Left renal pelvis (tissue), 4 donors: ENCODE data around the gene CSF1R. TPM values are rescaled to one million over a fixed set of nuclear protein-coding genes. Genes with fewer than 3 reads are reported as not detected.
"Not testable (repeated sequence)": the region's sequence is repeated elsewhere in the genome, so short reads cannot be mapped to it uniquely, and the experiment has no call there.

Experiments used
- DNase-seq, 4 donors: peaks; one replicate each; pipeline ENCODE4 v3.0.0-alpha.2; 2013; ENCODE audit warnings: low read depth in 4 of 4, low spot score in 3 of 4
- polyA plus RNA-seq, 4 donors: library from polyadenylated mRNA; unstranded; fragments of 120-200 nt; gene quantifications; one replicate each; pipeline ENCODE4 v1.2.1, GENCODE V29; 2013; ENCODE audit not compliant: insufficient read length in 4 of 4

The CSF1R gene
- polyA plus RNA-seq, 4 donors: 15.4 to 36.1 (median 17.1) TPM

- DNase-seq: no peak
These were observed 51.7 kb downstream of the CSF1R start for GRCh38 chr5:150034662-150035061.

GRCh38 chr5:150033334-150033733, 53.0 kb downstream of the CSF1R start:
- DNase-seq: no peak

- DNase-seq: not testable (repeated sequence)
These were observed 58.3 kb downstream of the CSF1R start for GRCh38 chr5:150028047-150028446.

- no peak for DNase-seq
These were observed 59.6 kb downstream of the CSF1R start for GRCh38 chr5:150026682-150027172.

GRCh38 chr5:150024346-150024984, 61.9 kb downstream of the CSF1R start:
- DNase-seq: no peak

- no peak for DNase-seq
These were observed 63.2 kb downstream of the CSF1R start for GRCh38 chr5:150023136-150023535.

DNA sequence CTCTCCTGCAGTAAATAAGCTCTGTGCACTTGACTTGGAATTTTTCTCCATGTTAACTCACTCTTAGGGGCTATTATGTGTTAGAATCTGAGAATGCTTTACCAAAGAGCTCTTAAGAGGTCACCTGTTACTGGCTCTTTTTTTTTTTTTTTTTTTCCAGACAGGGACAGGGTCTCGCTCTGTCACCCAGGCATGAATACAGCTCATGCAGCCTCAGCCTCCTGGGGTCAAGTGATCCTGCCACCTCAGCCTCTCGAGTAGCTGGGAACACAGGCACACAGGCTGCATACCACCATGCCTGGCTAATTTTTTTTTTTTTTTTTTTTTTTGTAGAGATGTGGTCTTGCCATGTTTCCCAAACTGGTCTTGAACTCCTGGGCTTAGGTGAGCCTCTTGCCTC, 63.7 kb downstream of the CSF1R start:
- DNase-seq: no peak

DNA sequence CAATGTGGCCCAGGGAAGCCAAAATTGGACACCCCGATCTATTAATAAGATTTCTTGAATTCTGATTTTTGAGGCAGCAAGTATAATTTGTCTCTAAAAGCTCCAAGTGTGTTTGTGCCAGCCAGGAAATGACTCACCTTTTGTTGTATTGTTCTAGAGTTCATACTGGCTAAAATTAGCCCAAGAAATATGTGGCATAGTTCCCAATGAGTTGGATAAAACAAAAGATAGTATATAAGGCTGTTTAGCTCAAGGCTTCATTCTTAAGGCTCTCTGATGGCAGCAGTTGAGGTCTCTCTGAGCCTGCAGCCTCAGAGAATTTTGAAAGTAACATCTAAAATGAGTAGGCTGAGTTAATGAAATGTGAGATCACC, 64.2 kb downstream of the CSF1R start:
- no peak for DNase-seq

DNA sequence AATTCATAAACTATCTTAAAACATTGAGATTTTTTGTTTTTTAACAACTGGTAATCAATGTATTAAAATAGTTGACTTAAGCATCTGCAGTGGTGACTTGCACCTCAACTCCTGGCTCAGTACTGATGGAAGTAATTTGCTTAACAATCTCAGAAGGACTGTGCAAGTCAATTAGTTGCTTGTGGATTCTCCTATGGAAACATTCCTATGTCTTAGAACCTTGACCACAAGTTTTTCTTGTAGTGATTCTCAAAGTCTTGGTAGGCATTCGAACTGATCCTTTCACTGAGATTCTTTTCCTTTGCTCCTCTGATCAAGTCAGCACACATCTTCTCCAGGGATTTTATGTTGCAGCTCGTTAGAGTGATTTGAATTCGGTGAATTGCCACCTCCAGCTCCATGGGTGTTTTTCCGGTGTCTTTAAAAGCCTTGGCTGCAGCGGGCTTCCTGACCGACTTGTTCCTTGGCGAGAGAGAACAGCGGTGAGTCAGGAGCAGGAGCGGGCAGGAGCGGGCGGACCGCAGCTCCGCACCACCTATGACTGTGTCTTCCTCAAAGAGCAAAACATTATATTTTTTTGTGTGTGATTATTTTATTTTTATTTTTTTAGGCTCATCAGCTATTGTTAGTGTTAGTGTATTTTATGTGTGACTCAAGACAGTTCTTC, 64.7 kb downstream of the CSF1R start:
- DNase-seq: no peak

GRCh38 chr5:150020249-150020648, 66.1 kb downstream of the CSF1R start:
- no peak for DNase-seq

DNA sequence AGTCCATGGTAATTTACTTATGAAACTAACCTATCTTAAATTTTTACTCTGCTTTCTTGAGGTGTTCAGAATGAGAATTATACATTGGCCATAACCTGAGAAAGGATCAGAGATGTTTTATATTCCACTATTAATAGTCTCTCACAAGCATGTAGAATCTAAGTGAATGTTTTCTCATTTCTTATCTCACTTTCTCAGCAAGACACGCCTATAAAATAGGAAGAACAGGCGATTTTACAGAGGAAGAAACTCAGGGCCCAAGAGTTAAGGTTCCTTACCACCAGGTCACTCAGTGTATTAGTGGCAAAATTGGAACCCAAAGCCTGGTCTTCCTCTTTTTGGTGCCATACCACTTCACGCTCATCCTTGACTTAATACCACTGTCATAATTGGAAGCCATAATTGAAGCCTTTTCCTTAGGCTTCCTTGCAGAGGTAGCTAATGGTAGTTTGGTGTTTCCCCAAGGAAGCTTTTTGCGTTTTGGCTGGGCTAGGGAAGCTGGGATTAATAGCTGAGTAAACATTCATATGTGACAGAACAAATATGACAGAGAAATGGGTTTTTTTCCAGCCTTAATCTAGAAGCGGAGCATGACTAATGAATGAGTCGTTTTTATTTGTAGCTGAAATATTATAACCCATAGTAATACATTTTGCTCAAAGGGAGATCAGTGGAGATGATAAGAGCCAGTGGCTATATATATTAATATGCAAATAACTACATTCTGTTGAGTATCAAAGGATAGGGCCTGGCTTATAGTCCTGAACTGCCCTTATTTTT, 68.9 kb downstream of the CSF1R start:
- DNase-seq: no peak

- DNase-seq: no peak
These were observed 69.8 kb downstream of the CSF1R start for GRCh38 chr5:150016537-150016936.

GRCh38 chr5:150015415-150015814, 70.9 kb downstream of the CSF1R start:
- no peak for DNase-seq

GRCh38 chr5:150014456-150014855, 71.9 kb downstream of the CSF1R start:
- DNase-seq: no peak

GRCh38 chr5:150013931-150014330, 72.4 kb downstream of the CSF1R start:
- no peak for DNase-seq

DNA sequence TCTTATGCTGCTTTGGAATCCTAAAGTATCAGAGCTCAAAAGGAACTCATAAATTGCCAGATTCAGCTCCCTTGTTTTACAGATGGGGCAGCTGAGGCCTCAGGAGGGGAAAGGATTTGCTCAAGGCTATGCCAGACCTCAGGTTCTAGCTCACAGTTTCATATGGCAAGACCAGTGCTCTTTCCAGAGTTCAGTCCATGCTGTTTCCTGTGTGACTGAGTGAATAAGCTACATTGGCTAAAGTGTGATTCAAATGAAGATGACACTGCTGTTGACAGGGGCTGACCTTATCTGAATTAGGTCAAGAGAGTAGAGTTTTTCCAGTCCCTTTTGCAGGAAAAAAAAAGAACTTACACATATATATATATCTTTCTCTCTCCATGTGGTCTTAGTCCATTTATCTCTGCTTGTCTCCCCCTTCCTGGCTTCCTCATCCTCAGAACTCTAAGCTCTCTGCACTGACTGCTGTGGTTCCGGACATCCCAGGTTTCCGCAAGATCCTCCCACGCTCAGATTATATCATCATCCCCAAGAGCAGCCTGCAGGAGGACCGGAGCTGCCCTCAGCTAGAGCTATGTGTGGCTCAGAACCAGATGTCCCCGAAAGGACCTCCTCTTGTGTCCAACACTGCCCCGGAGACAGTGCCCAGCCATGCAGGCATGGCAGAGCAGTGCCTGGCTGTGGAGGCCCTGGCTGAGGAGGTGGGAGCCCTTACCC, 76.5 kb downstream of the CSF1R start:
- DNase-seq: no peak

GRCh38 chr5:150007050-150007449, 79.3 kb downstream of the CSF1R start:
- no peak for DNase-seq

GRCh38 chr5:150006318-150006717, 80.0 kb downstream of the CSF1R start:
- DNase-seq: no peak
